Body of pancreas (tissue), 4 donors: ENCODE data around the gene PRPF18.

Source experiments
- CTCF ChIP-seq, 7 experiments: fragments of 450-650 bp in 4 of 7; fragments of 200-600 bp in 3 of 7; sonication (generic) in 3 of 7; IDR thresholded peaks; one replicate each; pipeline ENCODE4 v1.5.1; 2016 to 2019; ENCODE audit warnings: antibody characterized with exemption in 7 of 7
- POLR2A ChIP-seq, 3 donors: fragments of 450-650 bp; IDR thresholded peaks; one replicate each; pipeline ENCODE4 v1.6.1; 2016; ENCODE audit warnings: antibody characterized with exemption in 3 of 3, mild to moderate bottlenecking in 2 of 3

- no peak for TF ChIP-seq CTCF (IDR thresholded peaks at IDR 0.05)
- TF ChIP-seq POLR2A (IDR thresholded peaks at IDR 0.05): no peak
These were observed 7.9 kb downstream of the PRPF18 start for GRCh38 chr10:13594641-13595040.
